Stimulated activated naive CD8-positive, alpha-beta T cell treated with anti-CD3 and anti-CD28 coated beads, Interleukin-15, Interleukin-2, amounts not matched to agents 100 ng/mL and 50 ng/mL, for 24 hours (primary cell): ENCODE results near the gene ADRA2C.

ENCODE experiments used
- H3K27ac Mint-ChIP-seq: one replicate; pipeline ENCODE4 v1.8.0; 2021; ENCODE audit warnings: mild to moderate bottlenecking, mixed read lengths
- H3K27me3 Mint-ChIP-seq: one replicate; pipeline ENCODE4 v1.8.0; 2021; ENCODE audit warnings: mixed read lengths
- H3K36me3 Mint-ChIP-seq: one replicate; pipeline ENCODE4 v1.8.0; 2021; ENCODE audit warnings: low read depth, mixed read lengths
- H3K4me1 Mint-ChIP-seq: one replicate; pipeline ENCODE4 v1.8.0; 2021; ENCODE audit warnings: low read depth, mixed read lengths
- H3K4me3 Mint-ChIP-seq: one replicate; pipeline ENCODE4 v1.8.0; 2021; ENCODE audit warnings: mild to moderate bottlenecking, mixed read lengths
- H3K9me3 Mint-ChIP-seq: one replicate; pipeline ENCODE4 v1.8.0; 2021; ENCODE audit warnings: mixed read lengths

The ADRA2C gene

DNA sequence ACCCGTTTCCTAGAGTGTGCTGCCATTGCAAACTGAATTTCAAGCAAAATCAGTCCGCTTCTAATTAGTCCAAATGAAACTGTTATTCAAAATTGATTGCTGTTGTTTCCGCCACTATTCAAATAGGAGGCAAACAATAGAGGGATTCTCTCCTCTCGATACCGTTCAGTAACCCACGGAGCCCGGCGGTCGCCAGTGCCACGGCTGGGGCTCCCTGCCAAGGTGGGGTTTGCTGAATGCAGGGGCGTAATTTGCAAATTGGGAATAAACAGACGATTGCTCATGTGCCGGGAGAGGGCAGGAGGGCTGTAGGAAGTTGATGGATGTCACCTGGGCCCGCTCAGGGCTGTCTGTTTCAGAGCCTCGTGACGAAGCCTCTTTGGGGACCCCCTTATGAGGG lies 8.8 kb downstream of the ADRA2C start:
- Mint-ChIP-seq H3K4me3 (no peak overlapping the region), H3K9me3 (no peaks in the 10 kb centered on the region), H3K27me3 (peaks cover 5% of the 10 kb centered on the region), H3K4me1 (no peaks in the 10 kb centered on the region), H3K36me3 (no peaks in the 10 kb centered on the region), H3K27ac (no peak overlapping the region)

DNA sequence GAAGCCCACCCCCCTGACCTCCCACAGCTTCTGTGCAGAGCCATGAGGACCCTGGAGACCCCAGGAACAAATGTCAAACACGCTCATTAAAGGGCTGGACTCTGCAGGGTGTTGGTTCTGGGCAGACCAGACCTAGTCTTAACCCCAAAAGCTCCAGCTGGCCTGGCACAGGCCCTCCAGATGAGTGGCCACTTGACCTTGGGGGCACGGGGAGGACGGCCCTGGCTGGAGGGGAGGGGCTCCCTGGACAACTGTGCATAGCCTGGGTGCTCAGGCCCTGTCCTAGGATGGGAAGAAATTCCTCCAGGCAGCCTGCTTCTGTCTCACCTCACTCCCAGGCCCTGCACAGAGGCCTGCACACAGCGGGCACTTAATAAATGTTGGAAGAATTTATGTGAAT lies 9.4 kb downstream of the ADRA2C start:
- H3K4me3 Mint-ChIP-seq: no peak overlapping the region
- H3K36me3 Mint-ChIP-seq: no peaks in the 10 kb centered on the region
- no peaks in the 10 kb centered on the region for H3K27me3 Mint-ChIP-seq
- H3K9me3 Mint-ChIP-seq: no peaks in the 10 kb centered on the region
- H3K27ac Mint-ChIP-seq: no peak overlapping the region
- H3K4me1 Mint-ChIP-seq: no peaks in the 10 kb centered on the region

DNA sequence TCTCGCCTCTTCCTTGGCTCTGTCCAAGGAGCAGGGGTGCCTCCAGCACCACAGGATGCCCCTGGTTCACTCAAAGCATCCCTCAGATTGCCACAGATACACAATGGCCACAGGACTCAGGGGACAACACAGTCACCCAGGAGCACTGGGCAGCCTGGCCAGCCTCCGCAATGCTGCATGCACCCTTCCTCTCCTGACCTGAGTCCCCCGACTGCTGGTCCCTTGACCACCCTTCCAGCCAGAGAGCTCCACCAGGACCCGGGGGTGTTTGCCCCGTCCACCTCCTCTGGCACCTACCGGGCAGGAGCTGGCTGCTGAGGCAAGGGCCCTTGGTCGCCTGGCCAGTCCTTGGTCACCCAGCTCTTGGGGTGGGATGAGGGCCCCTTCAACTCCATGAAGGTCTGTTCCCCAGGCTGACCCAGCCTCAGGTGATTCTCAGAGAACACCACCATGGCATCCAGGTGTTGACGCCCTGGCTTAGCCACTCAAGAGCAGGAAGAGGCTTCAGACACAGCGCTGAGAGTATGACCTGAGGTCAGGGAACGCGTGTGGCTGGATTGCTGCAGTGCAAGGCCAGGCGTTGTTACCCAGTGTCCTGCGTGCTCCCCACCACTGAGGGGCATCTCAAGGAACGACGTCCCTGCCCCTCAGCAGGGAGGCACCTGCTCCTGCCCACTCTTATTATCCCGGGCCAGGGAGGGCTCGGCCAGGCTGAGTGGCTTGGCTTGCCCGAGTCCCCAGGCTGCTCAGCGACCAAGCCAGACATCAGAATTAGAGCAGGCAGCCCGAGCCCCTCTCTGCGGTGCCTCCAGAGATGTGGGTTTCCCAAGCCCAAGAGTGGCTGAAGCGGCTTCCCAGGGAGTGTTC lies 10.2 kb downstream of the ADRA2C start:
- Mint-ChIP-seq H3K4me3 (no peak overlapping the region), H3K27me3 (no peaks in the 10 kb centered on the region), H3K9me3 (no peaks in the 10 kb centered on the region), H3K36me3 (no peaks in the 10 kb centered on the region), H3K4me1 (no peaks in the 10 kb centered on the region), H3K27ac (no peak overlapping the region)

DNA sequence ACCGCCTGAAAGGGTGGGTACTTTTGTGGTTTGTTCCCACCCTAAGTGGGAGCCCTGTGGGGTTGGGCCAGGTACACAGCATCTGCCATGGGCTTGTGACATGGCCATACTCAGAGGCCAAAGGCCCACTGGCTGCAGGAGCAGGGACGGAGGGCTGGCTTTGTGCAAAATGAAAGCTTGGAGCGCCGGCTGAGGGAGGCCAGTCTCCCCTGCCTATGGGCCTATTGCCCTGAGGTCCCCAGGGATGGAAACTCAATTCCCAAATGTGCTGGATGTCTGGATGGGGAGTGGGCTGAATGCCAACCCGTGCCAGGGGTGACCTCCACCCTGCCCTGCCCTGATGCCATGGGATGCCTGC lies 10.8 kb downstream of the ADRA2C start:
- Mint-ChIP-seq H3K27ac (no peak overlapping the region), H3K4me3 (no peak overlapping the region), H3K36me3 (no peaks in the 10 kb centered on the region), H3K4me1 (no peaks in the 10 kb centered on the region), H3K27me3 (no peaks in the 10 kb centered on the region), H3K9me3 (no peaks in the 10 kb centered on the region)

DNA sequence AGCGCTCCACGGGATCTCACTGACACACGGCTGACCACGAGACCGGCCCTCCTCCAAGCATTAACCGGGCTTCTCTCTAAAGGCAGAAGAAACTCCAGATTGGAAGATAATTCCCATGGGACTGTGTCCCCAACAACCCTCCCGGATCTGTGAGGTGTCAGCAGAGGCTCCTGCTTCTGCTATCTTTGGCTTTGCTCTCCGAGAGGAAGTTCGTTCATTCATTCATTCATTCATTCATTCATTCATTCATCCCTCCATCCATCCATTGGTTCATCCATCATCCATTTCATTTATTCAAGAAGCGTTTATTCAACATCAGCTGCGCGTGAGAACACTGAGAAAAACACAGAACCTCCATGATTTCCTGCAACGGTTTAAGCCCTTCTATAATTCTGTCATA lies 11.5 kb downstream of the ADRA2C start:
- Mint-ChIP-seq H3K4me1 (no peaks in the 10 kb centered on the region), H3K36me3 (no peaks in the 10 kb centered on the region), H3K4me3 (no peak overlapping the region), H3K27me3 (no peaks in the 10 kb centered on the region), H3K27ac (no peak overlapping the region), H3K9me3 (no peaks in the 10 kb centered on the region)

DNA sequence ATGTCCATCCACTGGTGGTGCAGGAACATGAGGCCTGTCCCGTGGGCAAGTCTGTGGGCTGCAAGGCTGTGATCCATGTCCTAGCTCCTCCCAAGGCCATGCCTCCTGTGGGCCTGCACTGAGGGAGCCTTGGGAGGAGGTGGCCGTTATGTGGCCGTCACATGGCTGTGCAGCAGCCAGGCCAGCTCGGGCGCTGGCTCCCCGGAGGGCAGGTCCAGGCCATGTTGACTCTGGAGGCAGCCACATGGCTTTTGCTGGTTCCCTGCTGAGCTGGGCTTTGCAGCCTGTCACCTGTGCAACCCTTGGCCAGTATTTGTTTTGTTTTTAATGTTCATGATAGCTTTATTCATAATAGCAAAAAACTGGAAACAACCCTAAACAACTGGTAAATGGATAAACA lies 13.3 kb downstream of the ADRA2C start:
- Mint-ChIP-seq H3K9me3 (no peaks in the 10 kb centered on the region), H3K27me3 (no peaks in the 10 kb centered on the region), H3K4me1 (no peaks in the 10 kb centered on the region), H3K4me3 (no peak overlapping the region), H3K36me3 (no peaks in the 10 kb centered on the region), H3K27ac (no peak overlapping the region)

DNA sequence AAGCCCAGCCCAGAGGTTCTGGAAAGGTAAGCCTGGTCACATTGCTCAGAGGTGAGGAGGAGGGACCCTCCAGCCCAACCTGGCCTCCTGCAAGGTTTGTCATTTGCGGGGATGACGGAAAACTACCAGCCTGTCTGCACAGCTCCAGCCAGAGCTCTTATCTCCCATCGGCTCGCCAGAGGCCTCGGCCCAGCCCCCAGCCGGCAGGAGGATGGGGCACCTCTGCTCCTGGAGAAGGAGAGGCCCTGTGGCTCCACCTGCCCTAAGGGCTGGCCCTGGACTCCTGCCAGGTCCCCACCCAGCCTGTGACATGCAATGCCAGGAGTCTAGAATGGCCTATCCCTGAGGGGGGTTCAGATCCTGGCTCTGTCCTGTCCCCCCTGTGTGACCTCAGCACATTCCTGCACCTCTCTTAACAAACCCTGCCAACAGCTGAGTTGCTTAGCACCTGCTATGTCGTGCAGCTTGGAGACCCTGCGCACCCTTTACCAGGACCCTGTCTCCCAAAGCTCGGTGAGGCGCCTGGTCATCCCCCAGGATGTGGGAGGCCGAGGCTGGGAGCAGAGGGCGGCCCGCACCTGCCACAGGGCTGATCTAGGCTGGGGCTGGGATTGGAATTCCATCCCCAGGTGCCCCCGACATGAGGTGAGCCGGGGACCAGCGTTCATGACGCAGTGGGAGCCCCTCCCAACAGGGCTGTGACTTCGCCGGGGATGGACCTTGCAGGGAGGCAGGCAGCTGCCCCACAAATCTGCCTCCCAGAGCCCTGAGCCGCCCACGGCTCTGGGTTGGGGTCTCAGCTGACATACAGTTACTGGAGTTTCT lies 14.4 kb downstream of the ADRA2C start:
- Mint-ChIP-seq H3K9me3 (no peaks in the 10 kb centered on the region), H3K36me3 (no peaks in the 10 kb centered on the region), H3K27ac (no peak overlapping the region), H3K4me3 (no peak overlapping the region), H3K27me3 (no peaks in the 10 kb centered on the region), H3K4me1 (no peaks in the 10 kb centered on the region)

DNA sequence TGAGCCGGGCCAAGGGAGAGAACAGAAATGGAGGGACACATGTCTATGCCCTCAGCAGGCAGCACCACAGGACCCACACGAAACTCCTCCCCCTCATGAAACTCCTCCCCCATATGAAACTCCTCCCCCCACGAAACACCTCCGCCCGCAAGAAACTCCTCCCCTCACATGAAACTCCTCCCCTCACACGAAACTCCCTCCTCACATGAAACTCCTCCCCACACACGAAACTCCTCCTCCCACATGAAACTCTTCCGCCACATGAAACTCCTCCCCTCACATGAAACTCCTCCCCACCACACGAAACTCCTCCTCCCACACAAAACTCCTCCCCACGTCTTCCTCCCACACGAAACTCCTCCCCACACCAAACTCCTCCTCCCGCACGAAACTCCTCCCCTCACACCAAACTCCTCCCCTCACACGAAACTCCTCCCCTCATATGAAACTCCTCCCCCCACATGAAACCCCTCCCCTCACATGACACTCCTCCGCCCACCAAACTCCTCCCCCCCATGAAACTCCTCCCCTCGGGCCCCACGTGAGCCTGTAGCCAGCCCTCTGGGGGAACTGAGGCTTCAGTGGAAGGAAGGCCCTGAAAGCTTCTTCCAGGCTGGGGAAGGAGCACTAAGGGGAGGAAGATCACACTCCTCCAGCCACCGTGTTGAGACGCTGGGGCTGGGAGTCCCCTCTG lies 15.2 kb downstream of the ADRA2C start:
- no peaks in the 10 kb centered on the region for H3K9me3 Mint-ChIP-seq
- no peak overlapping the region for H3K4me3 Mint-ChIP-seq
- no peak overlapping the region for H3K27ac Mint-ChIP-seq
- no peaks in the 10 kb centered on the region for H3K36me3 Mint-ChIP-seq
- H3K27me3 Mint-ChIP-seq: no peaks in the 10 kb centered on the region
- H3K4me1 Mint-ChIP-seq: no peaks in the 10 kb centered on the region

DNA sequence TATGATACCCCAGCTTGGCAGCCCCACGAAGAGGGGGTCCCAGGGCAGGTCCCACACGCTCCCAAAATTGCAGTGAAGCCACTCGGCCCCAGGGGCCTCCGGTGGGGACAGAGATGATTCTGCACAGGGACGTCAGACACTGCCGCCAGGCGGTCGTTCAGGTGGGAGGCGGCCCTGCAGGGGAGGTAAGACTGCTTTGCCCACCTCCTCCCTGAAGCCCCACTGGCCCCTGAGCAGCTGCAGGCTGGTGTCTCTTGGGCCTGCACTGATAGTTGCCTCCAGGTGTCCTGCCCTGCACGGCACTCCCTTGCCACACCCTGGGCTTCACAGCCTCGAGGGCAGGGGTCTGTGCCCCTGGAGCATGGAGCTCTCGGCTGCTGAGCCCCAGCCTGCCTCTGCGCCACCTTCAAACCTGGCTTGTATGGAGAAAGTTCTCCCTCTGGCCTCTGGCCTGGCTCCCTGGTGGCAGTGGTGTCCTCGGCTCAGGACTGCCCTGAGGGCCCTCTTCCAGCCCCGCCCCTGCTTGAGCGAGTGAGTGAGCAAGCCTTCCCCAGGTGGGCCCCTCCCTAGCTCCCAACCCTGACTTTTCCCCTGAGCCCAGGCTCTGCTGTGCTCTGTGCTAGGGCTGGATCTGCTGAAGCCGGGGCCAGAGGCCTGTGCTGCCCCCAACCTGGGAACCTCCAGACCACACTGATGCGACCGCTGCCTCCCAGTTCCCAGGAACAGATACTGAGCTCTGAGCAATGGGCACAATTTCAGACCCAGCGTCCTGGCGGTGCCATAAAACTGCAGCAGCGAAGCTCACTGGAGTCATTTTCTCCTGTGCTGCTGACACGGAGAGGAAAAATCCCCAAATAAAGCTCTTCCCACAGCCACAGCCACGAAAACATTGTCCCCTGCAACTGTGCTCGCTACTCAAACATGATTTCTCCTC lies 16.1 kb downstream of the ADRA2C start:
- Mint-ChIP-seq H3K9me3 (no peaks in the 10 kb centered on the region), H3K36me3 (no peaks in the 10 kb centered on the region), H3K27ac (no peak overlapping the region), H3K4me3 (no peak overlapping the region), H3K4me1 (no peaks in the 10 kb centered on the region), H3K27me3 (no peaks in the 10 kb centered on the region)

DNA sequence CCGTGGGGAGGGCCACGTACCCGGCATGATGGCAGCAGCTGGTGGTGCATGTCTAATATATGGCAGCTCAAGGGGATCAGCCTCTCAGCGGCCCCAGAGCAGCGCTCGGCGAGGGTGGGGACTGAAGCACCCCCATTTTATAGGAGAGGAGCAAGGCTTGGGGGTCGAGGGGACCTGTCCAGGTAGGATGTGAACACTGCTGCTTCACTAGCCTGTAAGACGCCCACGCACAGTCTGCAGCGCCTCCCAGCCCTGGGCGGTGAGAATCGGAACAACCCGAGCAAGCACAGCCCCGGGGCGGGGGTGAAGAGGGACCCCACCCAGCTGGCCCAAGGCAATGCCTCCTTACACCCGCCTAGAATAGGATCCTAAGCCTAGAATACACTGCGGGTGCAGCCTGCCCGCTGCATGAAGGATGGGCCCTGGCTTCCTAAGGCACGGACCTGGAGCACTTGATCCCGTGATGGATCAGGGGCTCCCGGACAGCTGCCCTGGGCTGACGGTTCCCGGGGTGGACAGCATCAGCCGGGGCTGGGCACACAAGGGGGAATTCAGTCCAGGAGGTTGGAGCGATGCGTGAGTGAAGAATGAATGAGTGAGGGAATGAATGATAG lies 17.6 kb downstream of the ADRA2C start:
- no peaks in the 10 kb centered on the region for H3K36me3 Mint-ChIP-seq
- no peaks in the 10 kb centered on the region for H3K4me1 Mint-ChIP-seq
- no peaks in the 10 kb centered on the region for H3K27me3 Mint-ChIP-seq
- no peak overlapping the region for H3K27ac Mint-ChIP-seq
- no peak overlapping the region for H3K4me3 Mint-ChIP-seq
- no peaks in the 10 kb centered on the region for H3K9me3 Mint-ChIP-seq

DNA sequence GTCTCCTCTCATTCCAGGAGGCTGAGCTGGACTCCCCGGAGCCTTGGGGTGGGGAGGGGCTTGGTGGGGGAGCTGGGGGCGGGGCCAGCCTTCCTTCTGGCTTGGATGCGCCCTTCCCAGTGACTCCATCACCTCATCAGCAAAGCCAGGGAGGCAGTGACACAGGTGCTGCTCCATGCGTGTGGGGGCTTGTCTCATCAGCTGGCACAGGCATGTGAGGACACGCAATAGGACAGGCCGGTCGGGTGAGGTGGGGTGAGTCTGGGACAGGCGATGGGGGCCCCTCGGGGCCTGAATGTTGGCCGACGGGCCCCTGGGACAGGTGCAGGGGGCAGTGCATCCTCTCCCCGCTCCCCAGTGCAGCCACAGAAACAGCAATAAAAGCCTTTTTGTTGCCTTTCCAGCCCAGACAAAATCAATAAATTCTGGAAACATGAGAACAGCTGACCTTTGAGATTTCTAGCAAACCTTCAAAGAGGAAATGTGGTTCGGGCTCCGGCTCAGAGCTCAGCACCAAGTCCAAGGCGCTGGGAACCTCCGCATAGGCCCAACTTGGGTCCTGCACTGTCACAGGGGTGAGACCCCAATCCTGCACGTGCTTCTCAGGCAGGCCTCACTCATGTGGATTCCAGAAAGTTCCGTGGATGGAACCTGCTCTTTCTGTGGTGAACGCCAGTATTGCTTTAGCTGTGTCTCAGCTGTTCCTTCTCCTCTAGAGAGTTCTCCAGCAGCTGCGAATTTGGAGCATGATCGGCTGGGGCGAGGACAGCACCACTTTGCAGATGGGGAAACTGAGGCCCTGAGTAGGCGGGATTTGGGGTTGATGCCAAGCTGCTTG lies 18.5 kb downstream of the ADRA2C start:
- Mint-ChIP-seq H3K9me3 (no peaks in the 10 kb centered on the region), H3K27me3 (no peaks in the 10 kb centered on the region), H3K36me3 (no peaks in the 10 kb centered on the region), H3K4me3 (no peak overlapping the region), H3K27ac (no peak overlapping the region), H3K4me1 (no peaks in the 10 kb centered on the region)

DNA sequence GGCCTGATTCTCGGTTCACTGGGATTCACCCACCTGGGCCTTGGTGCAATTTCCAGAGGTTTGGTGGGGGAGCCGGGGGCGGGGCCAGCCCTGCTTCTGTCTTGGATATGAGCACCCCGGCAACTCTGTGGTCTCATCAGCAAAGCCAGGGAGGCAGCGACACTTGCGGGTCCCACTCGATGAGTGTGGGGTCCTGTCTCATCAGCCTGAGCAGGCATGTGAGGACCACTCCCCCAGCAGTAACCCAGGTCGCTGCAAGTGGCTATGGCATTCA lies 19.0 kb downstream of the ADRA2C start:
- H3K36me3 Mint-ChIP-seq: no peaks in the 10 kb centered on the region
- H3K4me1 Mint-ChIP-seq: no peaks in the 10 kb centered on the region
- H3K4me3 Mint-ChIP-seq: no peak overlapping the region
- H3K9me3 Mint-ChIP-seq: no peaks in the 10 kb centered on the region
- H3K27me3 Mint-ChIP-seq: no peaks in the 10 kb centered on the region
- H3K27ac Mint-ChIP-seq: no peak overlapping the region

DNA sequence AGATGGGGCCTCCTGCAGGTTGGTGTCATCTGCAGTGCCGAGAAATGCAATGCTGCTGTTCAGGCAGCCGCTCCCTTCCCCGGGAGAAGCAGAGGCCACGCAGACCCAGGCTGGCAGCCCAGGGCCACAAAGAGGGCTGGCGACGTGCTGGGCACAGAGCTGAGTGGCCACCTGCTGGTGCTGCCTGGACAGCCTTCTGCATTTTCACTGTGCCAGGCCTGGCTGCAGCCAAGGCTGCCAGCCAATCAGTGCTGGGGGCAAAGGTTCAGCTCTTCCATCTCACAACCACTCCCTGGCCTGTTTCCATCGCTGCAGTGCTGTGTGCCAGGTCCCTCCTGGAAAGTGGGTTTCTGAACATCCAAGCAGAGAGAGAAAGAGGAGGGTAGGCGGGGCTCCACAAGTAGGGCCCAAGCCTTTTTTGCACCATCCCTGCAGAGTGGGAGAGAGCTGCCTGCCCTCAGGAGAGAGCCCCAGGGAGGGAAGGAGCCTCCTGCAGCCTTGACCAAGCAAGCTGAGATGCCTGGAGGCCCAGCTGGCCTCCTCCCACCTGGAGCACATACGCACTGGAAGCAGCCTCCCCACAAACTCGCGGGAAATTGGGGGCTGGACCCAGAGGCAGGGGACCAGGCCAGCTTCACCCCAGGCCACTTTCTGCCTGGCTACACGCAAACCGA lies 20.1 kb downstream of the ADRA2C start:
- peaks cover 5% of the 10 kb centered on the region for H3K27me3 Mint-ChIP-seq
- no peaks in the 10 kb centered on the region for H3K9me3 Mint-ChIP-seq
- no peaks in the 10 kb centered on the region for H3K36me3 Mint-ChIP-seq
- H3K27ac Mint-ChIP-seq: no peak overlapping the region
- no peaks in the 10 kb centered on the region for H3K4me1 Mint-ChIP-seq
- no peak overlapping the region for H3K4me3 Mint-ChIP-seq
